ENCODE measurements around the gene ST7.
A peak's percentile ranks its signal among the peaks of the same experiment; 100 is the strongest.
"Not testable (repeated sequence)": the region's sequence is repeated elsewhere in the genome, so short reads cannot be mapped to it uniquely, and the experiment has no call there.

Gene ST7

DNA sequence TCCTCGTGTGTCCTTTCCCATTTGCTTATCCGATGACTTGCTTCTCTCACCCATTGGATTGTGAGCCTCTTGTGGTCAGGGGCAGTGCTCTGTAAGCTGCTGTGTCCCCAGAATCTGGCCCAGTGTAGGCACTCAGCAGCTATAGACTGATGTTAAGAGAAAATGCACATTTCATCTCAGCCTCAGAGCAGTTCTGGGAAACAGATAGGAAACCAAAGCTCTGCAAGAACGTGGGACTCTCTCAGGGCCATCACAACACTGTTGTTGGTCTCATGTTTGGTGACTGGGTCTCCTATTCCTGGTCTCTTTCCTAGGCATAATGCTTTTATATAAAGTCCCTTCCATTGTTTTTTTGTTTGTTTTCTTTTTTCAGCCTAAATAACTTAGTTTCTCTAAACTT lies 141.2 kb downstream of the ST7 start:
- no peak for DNase-seq (ENCODE audit: low read depth)

DNA sequence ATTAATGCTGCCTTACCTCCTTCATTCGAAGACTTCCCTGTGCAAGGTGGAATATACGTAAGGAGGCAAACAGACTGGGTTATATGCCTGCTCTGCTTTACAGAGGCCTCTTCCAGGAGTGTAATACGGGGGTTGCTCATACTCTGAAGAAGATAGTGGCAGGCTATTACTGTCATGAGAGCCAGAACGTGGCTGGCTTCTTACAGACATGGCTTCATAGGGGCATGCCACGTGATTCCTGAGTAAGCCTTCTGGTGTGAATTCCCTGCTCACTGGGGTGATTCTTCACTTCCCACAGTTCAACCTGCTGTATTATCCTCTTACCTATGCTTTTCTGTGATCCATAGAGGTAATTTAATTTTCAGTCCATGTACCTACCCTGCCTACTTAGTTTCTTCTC lies 141.8 kb downstream of the ST7 start:
- DNase-seq (ENCODE audit: low read depth): no peak

DNA sequence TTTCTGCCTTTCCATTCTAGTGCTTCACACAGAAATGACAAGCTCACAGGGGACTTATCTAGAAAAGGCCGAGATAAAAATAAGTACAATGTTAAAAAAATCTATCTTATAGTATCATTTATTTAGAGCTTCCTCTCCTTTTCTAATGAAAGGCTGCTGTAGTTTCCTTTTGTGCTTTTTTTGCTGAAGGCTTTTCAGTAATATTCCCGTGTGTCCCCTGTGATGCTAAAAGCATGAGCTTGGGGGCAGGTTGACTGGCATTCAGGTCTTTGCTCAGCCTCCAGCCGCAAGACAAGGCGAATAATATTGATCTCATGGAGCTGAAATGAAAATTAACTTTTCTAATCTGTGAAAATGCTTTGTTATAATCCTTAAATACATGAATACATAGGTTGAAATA lies 143.0 kb downstream of the ST7 start:
- DNase-seq (ENCODE audit: low read depth): no peak

DNA sequence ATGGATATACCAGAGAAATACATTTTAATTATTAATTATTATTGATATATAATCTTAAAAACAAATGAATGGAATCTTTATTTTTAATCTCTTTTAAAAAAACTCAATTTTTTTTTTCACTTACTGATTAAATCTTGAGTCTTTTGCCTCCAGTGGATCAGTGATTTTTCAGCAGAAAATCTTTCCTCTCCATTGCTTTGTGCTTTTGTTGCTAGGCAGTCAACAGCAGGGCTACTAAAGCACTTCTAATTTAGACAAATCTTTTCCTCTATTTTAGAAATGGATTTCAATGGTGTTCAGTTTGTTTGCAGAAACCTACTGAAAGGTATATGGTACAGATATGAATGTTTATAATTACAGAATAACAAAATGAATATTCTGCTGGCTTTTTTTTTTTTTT lies 143.6 kb downstream of the ST7 start:
- no peak for DNase-seq (ENCODE audit: low read depth)

DNA sequence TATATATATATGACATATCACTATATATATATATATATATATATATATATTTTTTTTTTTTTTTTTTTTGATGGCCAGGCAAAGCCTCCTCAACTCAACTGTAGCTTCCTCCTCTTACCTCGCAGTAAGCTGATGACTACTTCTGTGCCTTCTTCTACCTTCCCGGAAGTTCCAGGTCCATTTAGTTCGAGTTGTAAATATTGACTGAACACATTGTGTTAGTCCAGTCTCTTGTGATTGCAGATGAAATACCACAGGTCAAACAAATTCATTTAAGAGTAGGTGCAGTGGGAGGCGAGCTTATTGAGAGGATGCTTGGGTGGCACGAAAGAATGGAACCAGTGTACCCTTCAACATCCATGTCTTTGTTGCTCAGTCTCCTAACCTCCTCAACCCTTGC lies 144.6 kb downstream of the ST7 start:
- no peak for DNase-seq (ENCODE audit: low read depth)

DNA sequence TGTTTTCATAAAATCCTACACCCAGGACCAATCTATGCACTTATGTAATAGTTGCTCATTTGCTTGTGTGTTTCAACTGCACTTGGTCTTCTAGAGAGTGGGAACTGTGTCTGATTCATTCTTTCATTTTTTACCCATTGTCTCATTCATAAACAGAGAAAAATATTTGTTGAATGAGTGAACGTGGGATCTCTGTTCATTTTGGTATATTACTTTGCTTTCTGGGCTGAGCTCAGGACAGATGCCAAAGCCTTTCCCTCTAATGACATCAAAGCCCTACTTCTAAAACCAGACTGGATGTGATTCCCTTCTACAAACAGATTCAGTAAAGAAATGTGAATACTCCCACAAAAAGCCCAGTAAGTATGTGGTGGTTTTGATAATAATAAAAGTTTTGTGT lies 145.2 kb downstream of the ST7 start:
- DNase-seq (ENCODE audit: low read depth): no peak

DNA sequence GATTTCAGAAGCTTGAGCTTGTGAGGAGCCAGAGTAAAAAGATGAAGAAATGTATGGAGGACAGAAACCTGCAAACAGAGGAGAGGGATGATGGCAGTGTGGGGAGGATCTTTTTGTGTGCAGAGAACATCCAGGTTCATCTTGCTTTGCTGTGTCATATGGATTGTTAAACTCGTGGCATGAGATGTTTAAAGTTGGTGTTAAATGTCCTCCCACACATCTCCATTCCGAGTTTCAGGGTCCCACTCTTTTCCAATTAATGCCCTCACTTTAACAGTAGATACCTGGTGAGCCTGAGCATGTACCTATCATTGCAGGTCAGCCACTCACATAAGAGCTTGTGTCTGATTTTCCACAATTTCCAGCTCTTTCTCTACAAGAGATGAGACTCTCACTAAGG lies 147.7 kb downstream of the ST7 start:
- no peak for DNase-seq (ENCODE audit: low read depth)

DNA sequence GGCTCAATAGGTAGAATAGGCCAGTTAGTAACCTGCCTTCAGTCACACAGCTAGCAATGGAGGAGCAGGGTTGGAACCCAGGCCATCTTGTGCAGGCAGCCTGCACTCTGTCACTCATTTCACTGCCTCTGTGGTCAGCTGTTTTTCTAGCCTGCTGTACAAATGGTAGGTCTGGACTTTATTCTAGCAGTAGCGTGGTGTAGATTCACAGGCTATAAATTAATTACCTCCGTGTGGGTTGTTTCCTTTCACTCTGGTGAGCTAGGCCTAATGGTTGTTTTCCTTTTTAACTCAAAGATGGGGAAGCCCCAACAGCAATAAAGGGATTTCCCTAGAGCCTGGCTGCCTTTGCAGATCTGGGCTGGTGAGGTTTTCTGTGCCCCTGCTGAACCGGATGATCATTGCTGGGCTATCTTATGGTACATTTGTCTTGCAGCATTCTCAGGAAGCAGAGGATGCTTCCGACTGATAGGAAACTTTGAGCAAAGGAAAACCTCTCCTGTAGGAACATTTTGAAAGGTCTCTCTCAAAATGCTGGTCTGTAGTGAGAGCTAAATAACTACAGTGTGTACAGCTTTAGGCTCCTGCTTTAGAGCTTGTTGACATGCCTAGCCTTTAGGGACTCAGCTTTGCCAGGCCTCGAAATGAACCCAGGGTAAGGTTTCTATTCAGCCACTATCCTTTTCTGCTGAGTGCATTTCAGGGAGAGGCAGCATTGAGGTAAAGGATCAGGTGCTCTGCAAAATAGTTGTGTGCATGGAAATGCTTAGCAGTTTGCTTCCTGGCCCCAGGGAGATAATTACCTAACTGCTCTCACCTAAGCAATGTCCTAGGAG lies 157.4 kb downstream of the ST7 start:
- DNase-seq (ENCODE audit: low read depth): no peak

DNA sequence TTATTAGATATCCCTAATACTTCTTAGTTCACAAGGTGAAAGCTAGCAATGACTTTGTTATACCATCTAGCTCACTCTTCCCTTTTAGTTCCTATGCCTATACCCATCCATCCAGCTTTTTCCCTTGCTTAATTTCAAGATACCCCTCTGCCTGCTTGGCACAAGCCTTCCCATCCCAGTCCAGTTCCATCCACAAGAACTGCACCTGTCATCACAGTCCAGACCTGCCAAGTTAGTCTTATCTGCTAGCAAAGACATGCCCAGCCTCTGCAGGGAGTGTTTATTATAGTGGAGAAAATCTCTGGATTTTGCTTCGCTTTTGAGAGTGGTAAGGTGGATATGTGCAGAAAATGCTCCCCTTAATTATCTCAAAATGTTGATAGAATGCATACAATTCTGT lies 158.2 kb downstream of the ST7 start:
- DNase-seq (ENCODE audit: low read depth): no peak

DNA sequence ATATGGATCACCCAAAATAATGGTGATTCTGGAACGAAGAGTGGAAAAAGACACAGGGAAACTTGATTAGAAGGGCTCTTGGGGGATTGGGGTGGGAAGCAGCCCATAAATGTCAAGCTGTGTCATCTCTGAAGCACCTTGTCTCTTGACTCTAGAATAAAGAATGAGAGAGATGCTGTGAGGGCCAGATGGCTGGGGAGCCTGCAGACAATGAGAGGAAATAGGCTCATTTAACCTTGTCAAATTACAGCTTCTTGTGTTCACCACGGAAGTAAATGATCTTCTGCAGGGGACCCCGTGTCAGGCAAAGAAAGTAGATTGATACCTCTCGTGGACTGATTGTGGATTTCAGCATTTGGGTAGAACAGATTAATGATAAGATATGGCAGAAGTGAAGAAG lies 159.3 kb downstream of the ST7 start:
- no peak for DNase-seq (ENCODE audit: low read depth)

DNA sequence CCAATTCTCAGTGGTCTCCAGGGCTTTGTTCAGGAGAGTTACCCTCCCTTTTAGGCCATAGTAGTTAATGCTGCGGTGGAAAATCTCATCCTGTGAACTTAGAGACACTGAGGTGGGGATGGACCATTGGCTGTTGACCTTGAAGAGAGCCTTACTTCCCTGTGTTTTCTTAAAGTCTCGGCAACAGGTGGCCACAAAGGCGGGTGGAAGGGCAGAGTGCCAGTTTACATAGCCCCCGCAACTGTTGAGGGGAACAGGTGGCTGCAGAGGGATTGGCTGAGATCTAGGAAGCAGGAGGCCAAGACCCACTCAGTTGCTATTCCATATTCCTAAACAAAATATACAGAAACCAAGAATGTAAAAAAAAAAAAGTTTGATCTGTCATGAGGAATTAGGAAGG lies 160.6 kb downstream of the ST7 start:
- DNase-seq (ENCODE audit: low read depth): no peak

DNA sequence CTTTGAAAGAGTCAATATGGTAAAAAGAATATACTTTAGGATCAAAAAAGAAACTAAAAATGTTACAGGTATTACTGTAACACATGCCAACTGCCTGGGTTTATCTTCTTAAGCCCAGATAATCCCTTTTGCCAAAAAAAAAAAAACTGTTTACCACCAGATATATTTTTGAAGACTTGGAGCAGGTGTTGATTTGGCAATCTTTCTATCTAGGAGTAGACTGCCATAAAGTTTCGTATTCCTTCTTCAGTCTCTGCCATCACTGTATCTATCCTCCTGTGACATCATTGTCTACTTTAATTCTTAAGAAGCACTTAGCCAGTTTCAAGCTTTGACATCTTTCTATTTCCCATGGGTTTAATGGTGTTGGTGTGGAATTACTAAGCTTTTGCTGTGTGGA lies 161.0 kb downstream of the ST7 start:
- DNase-seq (ENCODE audit: low read depth): no peak

DNA sequence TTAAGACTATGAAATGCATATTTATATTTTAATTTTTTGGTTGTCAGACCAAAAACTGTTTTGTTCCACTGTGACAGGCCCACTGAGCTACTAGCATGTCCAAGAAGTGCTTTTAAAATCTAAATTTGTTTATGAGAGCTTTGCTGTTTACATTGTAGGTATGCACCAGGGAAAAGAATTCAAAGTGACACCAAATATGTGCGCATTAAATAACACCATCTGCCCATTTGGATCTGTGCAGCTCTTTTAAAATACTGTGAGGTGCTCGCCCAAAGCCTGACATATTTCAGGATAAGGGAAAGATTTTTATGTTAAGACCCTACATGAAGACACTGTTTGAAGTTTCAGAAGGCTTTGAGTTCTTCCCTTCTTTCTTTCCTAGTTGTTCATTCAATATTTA lies 162.9 kb downstream of the ST7 start:
- DNase-seq (ENCODE audit: low read depth): no peak

DNA sequence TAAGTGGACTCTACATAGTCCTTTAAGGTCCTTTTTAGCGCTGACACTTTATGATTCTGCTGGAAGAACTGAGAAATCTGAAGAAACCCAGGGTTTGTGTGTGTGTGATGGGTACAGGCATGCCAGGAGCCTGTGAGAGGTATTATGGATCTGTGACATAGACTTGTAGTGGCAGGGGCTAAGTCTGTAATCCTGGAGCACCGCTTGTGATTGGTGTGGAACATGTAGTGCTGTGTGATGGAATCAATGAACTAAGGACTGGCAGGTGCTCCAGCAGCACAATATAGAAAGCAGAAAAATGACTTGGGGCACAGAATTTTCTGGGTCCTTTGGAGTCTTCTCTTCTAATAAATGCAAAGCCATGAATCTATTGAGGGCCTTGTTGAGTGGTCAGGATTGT lies 163.9 kb downstream of the ST7 start:
- DNase-seq (ENCODE audit: low read depth): no peak

DNA sequence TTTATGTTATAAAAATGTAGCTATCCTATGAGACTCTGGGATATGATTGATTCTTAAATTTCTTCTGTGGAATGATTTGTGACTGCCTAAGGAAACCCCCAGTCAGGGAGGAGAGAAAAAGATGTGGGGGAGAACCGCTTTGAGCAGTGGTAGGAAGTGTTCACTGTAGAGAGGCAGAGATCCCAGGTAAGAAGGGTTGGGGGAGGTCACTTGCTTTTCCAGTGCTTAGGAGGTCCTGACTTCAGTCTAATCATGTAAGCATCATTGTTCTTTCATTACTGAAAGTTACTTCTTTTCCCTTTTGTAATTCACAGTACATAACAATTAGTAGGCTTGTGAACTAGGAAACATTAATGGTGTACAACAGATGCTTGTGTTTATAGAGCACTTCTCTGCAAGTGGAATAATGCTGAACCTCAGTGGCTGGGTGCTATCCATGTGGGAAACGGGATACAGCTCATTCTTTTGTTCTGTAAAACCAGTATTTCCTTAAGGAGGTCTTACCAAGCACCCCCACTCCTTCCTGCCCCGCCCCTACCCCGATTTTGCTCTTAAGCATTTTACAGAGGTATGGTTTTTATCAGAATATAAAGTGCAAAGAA lies 165.4 kb downstream of the ST7 start:
- no peak for DNase-seq (ENCODE audit: low read depth)

DNA sequence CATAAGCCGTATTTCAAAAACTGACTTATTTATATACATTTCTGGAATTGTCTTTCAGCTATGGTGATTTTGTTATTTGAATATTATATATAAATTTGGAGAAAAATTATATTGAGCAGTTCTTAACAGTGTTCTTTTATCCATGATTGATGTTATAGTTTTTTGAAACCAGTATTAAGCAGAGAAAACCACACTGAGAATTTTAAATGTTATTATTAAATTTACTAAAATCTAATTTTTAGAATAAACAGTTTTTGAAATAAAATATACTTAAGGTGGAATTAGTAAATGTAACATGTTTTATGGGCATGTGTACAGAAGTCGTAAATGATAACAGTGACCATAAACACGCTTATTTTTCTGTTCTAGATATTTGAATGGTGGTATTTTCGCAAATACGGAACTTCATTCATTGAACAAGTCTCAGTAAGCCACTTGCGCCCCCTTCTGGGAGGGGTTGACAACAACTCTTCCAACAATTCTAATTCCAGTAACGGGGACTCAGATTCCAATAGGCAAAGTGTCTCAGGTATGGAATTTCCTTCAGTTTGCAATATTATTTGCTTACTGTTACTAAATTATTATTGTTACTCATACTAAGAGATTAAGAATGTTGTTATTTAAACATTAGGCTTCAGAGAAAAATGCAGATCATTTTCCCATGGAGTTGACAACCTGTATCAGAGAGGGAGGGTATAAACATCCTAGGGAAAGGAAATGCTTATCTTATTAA lies 166.1 kb downstream of the ST7 start:
- peak; percentile 42 for DNase-seq (ENCODE audit: low read depth)

DNA sequence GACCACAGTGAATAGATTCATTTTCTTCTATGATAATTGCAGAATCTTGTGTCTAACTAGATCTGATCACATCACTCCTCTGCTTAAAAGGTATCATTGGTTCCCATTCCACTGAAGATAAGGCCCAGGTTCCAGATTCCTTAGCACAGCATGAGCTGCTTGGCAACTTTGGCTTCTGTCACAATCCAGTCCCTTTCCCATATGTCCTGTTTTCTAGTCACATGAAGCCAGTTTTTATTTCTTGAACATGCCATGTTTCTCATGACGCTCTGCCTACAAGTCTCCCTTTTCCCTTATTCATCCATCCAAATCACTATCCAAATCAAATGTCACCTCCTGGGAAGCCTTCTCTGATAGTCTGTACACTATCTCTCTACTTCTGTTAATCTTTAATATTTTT lies 167.0 kb downstream of the ST7 start:
- DNase-seq (ENCODE audit: low read depth): not testable (repeated sequence)

DNA sequence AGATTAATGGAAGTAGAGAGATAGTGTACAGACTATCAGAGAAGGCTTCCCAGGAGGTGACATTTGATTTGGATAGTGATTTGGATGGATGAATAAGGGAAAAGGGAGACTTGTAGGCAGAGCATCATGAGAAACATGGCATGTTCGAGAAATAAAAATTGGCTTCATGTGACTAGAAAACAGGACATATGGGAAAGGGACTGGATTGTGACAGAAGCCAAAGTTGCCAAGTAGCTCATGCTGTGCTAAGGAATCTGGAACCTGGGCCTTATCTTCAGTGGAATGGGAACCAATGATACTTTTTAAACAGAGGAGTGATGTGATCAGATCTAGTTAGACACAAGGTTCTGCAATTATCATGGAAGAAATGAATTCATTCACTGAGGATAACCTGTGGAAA lies 168.7 kb downstream of the ST7 start:
- DNase-seq (ENCODE audit: low read depth): not testable (repeated sequence)

DNA sequence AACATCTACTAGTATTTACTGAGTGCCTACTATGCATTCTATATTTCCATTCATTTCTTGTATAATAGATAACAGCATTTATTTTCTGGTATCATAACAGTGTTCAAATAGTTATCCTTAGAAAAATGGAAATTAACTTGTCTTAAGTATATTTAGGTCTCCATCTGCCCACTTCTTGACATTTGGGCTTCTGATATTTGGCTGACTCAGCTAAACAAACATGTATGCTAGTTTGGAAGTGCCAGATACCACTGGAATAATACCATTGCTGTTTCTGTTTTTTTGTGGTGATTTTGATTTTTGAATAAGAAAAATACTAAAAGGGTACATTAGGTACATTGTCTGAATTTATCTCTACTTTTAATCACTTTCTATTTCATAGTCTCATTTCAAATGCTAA lies 169.2 kb downstream of the ST7 start:
- DNase-seq (ENCODE audit: low read depth): no peak

DNA sequence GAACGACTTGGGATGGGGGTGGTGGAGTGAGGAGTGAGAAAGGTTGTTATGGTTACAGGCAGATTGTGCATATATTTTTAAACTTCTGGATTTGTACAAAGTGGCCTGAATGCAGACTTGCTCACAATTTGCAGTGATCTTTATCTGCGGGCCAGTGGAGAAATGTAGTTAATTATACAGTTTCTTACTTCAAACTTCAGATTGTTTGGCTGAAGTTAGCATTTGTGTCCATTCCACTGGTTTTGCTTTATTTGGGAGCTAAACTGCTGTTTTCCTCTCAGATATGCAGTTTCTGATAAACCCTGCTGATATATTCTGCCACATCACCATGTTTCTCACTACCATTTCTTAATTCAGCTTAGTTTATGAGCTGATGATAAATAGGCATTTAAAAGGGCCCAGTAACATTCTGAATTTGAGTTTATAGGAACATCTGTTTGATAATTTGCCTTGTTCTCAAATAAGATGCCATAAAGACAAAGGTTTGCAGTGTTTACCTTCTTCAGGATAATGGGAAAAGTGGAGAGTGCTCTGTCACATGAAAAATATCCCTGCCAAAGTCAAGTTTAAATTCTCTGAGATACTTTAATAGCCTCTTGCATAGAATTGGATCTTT lies 170.1 kb downstream of the ST7 start:
- no peak for DNase-seq (ENCODE audit: low read depth)

DNA sequence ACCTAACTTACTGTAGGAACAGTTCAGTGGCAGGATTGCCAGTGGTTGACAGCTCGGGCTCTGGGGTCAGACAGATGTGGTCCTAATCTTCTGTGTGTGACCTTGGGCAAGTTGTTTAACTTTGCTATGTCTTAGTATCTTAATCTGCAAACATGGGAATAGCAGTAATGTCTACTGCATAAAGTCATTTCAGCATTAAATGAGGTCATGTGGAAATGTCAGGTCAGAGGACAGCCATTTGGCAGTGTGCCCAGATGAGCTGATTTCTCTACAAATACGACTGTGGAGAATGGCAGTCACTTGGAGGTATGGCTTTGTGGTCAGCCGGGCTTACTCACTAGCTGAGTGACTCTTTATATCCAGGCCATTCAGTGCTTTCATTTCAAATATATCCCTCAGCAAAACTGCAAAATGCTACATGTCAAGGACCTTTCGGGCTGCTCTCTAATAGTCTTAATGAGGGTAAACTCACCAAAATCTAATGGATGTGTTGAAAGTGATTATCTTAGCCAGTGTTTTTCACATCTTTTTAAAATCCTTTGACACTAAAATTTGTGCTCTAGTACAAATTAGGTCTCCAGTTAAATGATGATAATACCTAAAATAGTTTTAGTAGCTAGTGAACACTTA lies 171.4 kb downstream of the ST7 start:
- no peak for DNase-seq (ENCODE audit: low read depth)

DNA sequence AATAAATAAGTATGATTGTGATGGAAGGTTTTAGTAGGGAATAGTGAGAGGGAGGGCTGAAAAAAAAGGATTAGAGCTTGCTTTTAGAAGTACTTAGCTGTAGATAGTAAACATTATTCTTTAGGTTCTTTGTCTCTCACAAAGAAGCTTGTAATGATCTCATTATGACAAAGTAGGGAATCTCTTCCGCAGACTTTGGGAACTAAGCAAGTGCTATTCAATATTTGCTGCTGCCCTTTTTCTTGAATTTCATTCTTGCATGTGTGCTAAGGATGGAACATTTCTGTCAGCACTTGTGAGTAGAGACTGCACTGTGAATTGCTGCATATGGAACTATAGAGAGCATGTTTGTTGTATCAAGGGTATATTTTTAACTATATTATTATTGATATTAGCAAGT lies 173.4 kb downstream of the ST7 start:
- no peak for DNase-seq (ENCODE audit: low read depth)
